IPS DF 4.7 (cell line): ENCODE data around the gene TRHDE.

ENCODE experiments used
- DNase-seq: peaks from one replicate; pipeline ENCODE4 v3.0.0-alpha.2; 2013; ENCODE audit warnings: low spot score; ENCODE audit errors: extremely low read depth

TRHDE gene

DNA sequence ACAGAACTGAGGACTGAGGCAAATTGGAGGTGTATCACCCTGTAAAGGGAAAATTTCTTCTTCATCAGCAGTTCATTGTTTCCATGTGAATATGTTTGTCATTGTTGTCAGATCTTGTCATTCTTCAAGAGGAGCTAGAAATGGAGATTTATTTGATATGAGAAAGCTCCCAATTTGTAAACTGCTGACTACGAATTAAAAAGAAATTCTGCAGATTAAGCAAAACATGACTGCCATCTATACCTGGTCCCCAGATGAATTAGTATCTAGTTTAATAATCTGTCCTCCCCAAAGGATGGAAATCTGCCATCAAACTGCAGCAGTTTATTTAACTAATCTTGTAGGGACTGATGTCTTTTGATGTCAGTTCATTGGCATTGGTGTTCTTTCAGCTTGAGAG is 162.8 kb downstream of the TRHDE start:
- no peak for DNase-seq

DNA sequence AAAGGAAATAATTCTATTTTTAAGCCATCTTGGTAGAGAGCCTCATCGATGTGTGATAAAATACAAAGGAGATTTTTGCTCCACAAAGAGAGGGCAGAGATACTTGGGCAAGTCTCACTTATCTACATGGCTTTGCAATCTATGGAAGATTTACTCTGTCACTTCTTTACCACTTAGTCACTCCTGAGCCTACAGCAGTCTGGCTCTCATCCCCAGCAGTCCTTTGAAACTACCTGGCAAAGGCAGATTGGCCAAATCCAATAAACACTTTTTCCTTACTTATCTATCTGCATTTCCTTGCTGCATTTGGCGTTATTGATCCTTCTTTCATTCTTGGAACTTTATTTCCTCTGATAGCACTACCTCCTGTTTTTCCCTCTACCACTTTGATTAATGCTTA is 170.0 kb downstream of the TRHDE start:
- no peak for DNase-seq

DNA sequence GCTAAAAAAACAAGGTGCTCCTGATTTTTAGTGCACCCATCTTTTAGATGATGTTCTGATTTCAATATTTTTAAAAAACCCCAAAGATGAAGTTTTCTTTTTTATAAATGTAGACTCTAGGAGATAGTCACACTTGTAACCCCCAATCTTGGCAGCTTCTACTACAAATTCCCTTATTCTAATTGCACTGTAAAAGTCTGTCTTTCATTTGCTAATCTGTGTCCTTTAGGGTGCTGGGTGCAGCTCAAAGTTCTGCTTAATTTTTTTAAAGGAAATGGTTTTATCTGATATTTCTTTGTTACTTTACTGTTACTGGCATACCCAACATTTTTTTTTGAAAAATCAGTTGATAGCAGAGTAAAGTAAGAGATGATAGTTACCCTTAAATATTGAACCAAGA is 172.0 kb downstream of the TRHDE start:
- DNase-seq, result no peak

DNA sequence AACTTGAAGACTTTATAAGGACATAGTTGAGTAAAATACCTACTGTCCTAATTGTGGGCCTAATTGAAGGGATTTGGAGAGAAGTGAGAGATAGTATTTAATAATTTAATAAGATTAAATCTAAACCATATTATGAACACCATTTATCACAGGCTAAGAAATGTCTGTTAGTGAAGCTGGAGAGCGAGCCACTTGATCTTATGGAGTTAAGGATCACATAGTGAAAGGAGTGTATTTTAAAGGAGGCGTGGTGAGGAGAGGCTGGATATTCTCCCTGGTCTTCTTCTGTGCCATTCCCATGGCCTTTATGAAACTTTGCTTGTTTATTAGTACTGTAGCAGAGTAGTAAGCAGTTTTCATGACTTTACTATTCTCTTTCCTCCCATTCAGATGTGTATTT is 172.4 kb downstream of the TRHDE start:
- no peak for DNase-seq

DNA sequence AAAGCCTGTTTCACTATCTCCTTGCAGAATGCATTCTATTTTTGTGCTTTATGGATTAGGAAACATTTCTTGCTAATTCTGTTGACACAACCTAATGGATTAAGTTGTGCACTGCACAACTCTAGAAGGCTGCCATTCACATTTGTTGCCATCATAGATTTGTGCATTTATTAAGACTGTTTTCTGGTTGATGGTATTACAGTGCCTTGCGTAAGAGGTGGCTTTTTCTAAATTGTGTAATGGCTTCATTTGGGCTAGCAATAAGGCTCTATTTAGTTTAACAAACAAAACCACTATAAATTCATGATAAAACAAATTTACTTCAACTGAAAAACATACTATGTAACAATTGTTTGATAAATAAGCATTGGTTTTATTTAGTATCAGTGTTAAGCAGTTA is 175.9 kb downstream of the TRHDE start:
- no peak for DNase-seq

DNA sequence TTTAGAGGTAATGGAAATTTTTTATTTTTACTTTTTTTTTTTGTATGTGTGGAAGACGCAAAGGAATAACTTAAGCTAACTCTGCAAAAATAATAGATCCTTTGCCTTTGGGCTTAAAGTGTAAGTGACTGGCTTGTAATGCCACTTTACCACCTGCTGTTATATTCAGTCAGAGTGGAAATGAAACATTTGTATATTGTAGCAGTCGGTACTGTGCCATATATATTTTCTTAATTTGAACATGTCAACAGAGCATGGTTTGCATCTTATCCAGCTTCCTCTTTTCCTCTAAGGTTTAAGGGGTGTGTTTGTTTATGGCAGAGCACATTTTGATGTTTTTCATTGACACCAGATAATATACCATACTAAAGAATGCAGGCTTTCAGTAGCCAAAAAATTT is 176.6 kb downstream of the TRHDE start:
- DNase-seq, result no peak

DNA sequence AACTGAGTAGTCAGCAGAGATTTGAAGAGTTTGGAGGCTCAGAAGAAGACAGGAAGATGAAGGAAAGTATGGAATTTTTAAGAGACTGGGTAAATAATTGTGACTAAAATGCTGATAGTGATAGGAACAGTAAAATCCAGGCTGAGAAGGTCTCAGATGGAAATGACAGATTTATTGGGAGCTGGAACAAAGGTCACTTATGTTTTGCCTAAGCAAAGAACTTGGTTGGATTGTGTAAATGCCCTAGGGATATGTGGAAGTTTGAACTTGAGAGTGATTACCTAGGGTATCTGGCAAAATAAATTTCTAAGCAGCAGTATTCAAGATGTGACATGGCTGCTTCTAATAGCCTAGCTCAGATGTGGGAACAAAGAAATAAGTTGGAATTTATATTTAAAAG is 180.9 kb downstream of the TRHDE start:
- DNase-seq, result no peak

DNA sequence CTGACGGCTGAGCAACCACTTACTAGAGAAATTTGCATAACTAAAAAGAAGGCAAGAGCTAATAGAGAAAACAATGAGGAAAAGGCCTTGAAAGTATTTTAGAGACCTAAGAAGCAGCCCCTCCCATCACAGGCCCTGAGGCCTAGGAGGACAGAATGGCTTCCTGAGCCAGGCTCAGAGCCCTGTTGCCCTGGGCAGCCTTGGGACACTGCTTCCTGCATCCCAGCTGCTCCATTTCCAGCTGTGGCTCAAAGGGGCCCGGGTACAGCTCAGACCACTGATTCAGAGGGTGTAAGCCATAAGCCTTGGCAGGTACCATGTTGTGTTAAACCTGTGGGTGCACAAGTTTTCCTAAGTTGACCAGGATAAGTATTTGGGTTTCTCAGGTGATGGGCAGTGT is 181.4 kb downstream of the TRHDE start:
- DNase-seq, result no peak

DNA sequence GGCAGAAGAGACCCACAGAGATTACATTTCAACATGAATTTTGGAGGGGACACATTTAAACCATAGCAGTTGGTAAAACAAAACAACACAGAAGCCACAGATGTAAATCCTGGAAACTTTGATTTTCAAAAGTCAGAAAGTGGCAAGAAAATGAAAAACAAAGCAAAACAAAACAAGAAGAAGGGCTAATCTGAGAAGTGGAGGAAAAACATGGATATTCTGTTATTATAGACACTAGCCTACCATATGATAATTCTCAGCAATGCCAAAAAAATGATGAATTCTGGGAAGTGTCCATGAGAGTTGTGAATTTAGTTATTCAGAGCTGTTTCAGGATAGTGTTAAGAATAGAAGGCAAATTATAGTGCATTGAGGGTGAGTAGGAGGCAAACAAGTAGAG is 192.3 kb downstream of the TRHDE start:
- no peak for DNase-seq

DNA sequence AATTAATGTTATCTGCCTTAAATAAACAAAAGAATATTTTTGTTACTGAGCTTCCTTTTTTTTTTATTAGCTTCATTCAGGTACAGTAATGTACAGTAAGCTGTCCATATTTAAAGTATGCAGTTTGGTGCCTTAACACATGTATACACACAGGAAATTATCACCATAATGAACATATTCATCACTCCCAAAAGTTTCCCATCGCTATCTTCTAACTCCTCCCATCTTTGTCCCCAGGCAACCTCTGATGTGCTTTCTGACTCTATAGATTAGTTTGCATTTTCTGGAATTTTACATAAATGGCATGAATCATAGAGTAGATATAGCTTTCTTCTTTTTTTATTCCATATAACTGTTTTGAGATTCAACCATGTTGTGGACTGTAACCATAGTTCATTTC is 193.0 kb downstream of the TRHDE start:
- no peak for DNase-seq

DNA sequence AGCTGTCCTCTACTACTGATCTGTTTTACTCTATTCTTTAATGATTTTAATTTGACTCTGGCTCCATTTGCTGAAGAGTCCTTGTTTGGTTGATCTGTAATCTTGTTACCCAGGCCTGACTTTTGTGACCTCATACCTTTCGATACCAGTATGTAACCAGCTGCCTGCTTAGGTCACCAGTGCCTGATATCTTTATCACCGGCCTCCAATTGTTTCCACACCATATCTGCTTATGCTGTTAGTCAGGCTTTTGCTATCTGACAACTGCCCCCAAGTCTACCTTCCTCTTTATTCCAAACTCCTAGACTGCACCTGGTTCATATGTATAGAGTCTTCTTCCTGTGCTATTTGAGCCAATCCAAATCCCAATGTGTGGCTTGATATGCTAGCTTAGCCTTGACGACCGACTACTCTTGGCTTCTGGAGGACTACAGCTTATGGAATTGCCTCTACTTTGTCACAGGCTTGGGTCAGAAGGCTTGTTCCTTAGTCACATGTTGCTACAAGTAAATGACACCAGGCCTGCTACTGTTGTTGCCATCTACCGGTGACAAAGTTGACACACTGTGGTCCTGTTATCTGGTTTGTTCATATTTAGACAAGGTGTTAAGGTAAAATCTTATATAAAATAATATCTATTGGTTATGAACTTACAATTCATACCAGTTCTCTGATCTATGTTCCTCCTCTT is 193.9 kb downstream of the TRHDE start:
- no peak for DNase-seq

DNA sequence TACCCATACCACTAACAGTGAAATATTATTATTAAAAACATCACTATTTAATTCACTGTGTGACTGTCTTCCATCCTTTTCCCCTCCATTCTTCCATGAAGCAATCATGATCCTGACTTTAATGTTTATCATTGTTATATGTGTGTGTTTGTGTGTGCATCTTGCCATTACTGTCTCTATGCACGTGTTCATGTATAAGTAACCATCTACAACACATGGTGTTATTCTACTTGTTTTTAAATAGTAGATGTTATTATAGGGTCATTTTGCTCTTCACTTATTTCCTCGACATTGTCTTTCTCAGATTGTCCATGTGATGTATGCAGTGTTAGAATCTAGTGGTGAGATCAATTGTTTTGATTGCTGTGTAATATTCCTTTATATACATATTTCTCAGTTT is 195.8 kb downstream of the TRHDE start:
- no peak for DNase-seq

DNA sequence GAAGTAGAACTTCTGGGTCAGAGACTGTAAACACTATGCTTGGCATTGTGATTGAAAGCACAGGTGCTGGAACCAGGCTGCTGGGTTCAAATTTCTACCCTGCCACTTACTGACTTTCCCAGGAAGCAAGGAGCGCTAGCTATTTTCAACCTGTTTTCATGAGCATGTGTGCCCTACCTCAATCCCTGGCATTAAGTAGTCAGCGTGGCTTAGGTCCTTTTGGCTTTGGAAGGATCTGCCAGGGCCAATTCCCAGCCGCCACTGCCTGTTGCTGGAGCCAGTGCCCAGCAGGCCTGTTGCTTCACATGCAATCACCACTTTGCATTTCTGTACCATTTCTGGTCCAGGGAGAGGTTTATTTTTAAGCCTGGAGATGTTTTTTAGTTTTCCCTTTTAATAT is 196.3 kb downstream of the TRHDE start:
- DNase-seq, result no peak

DNA sequence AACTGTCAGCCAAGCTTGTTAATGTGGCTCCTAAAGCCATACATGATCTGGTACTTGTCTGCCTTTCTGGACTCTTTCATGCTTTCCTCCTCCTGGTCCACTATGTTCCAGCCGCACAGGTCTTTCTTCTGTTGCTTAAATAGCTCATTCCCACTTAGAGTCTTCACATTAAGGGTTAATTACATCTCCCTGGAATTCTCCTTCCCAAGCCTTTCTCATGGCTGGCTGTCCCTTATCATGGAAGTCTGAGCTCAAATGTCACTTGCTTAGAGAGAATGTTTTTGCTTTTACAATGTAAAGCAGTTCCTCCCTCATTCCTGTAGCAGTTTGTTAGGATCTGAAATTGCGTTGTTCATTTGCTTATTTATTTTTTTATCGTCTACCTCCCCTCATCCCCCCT is 199.6 kb downstream of the TRHDE start:
- peak; percentile 14 for DNase-seq

DNA sequence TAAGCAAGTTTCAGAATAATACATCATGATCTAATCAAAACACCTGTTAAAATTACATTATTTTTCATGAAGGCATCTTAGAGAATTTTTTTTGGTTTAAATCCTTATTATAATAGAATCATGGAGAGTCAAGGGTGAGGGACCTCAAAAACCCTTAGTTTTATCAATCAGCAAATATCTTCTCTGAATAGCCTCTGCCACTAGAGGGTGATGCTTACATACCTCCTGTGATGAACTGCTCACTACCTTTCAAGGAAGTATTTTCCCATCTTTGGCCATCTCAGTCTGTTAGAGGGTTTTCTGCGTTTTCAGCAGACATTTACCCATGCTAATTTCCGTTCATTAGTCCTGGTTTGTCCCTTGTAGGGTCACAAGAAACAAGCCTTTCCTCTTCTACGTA is 200.2 kb downstream of the TRHDE start:
- no peak for DNase-seq

DNA sequence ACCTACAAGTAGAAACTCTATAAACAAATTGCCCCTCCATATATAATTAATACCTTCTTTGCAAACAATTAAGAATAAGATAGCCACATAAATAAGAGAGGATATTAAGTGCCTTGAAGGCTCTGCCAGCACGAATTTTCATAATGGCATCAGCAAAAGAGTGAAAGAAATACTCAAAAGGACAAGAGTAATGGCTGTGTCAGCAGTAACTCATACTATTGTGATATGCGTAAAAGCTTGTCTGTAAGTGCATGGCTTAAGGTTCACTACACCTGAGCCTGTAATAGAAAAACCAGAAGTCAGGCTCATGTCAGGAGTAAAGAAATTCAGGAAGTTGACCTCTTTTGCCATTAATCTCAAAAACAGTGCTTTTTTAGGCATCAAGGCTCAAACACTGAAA is 204.1 kb downstream of the TRHDE start:
- no peak for DNase-seq

DNA sequence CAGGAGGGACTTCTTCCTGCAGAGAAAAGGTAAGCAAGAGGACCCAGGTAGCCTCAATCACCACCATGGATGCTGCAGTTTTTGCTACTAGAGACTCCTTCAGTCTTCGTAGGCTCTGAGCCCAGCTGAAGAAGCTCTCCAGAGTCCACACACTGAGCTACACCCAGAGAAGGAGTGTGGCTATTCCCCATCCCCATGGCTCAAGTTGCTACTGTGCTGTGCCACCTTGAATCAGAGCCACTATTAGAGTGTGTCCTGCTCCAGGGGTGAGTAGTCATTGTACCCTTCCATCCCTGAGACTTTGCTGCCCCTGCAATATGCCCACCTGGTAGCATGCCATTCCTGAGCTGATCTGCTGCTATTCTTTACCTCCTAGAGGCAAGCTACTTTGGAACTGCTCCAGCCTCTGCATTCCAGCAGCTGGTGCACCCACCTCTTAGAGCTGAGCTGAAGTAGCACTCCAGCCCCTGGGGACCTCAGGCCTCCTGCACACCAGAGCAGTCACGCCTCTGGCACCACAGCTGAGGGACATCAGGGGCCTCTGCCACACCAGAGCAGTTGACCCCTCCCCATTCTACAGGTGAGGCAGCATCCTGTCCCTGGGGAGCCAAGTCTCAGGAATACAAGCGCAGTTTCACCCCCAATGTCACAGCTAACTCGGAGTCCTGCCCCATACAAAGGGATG is 213.0 kb downstream of the TRHDE start:
- no peak for DNase-seq

DNA sequence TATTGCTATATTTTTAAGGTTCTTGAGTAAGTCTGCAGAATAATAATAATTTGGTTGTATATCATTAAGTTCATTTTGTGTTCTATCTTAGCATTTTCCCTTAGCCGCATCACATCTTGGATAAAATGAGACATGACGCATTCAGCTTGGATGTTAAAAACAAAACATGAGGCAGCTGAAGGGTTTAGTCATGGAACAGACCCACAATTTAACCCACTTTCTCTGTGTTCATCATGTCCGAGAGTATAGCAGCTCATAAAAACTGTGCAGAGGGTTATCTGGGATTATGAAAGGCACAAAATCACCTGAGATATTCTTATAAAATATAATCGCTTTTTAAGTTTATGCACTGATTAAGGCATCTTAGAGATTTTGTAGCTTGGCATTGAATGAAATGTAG is 219.3 kb downstream of the TRHDE start:
- no peak for DNase-seq

DNA sequence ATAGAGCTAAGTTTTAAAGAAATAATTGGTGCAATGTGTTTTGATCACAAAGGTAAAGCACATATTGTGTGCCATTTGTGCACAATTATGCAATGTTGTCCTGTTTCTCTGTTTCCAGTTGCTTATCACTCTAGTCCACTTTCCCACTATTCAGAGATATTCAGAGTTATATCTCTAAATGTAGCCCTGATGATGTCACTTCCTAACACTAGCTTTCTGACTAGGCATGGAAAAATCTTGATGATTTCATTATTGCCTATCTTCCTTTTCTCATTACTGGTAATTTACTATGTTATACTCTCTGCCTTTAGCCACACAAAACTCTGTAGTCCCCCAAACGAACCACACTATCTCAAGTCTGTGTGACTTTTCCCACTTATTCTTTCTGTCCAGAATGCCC is 221.2 kb downstream of the TRHDE start:
- no peak for DNase-seq

DNA sequence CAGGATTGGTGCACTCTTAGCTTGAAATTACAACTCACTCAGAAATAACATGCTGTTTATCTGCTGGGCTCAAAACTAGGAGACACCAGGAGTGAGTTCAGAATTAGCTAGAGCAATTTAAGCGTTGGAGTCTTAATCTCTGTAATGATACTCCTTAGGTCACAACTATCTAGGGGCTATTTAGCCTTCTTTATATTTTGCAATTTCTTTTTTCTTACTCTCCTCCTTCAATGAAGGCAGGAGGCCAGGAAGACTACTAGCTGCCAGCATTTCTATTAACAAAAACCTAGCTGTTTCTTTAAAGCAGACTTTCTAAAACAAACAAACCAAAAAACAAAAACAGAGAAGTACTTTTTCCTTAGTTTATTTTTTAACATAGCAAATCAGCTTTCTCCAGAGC is 226.2 kb downstream of the TRHDE start:
- no peak for DNase-seq

DNA sequence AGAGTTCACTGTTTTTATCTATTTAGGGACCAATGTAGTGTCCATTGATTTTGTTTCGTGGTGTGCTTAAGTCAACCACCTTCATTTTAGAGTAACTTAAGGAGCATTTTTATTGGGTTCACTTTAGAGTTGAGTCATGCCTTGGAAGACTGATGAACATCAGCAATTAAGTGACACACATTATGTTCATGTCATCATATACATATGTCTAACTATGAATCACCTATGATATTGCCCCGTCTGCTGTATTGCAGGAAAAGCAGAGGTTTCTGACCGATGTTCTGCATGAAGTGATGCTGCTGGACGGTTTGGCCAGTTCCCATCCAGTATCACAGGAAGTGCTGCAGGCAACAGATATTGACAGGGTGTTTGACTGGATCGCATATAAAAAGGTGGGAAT is 227.1 kb downstream of the TRHDE start:
- no peak for DNase-seq

DNA sequence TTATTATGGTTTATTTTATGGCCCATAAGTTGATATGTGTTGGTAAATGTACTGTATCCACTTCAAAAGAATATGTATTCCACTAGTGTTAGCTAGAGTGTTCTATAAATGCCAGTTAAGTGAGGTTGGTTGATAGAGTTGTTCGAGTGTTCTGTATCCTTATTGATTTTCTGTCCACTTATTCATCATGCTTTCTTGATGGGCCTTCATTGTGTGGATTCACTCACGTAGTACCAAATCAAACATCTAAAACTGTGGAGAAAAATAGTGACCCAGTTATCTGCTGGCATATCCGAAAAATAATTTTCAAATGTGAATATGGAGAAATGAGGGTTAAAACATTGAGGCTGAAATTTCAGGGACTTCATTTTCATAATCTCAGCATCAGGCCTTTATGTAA is 230.4 kb downstream of the TRHDE start:
- no peak for DNase-seq

DNA sequence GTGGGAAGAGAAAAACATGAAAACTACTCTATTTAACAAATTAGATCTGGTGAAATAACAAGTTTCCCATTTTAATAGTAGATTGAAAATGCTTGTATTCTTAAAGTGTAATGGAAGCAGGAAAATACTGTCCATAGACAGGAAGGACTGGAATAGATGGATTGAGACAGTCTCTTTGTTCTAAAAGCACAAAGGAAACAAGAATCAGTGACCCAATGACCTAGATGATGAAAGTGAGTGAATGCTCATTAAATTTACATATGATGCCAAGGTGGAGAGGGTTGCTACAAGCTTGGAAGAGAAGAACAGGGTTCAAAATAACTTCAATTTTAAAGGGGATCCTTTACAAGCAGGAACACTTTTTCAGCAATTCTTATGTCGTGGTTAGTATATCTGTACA is 233.1 kb downstream of the TRHDE start:
- no peak for DNase-seq

DNA sequence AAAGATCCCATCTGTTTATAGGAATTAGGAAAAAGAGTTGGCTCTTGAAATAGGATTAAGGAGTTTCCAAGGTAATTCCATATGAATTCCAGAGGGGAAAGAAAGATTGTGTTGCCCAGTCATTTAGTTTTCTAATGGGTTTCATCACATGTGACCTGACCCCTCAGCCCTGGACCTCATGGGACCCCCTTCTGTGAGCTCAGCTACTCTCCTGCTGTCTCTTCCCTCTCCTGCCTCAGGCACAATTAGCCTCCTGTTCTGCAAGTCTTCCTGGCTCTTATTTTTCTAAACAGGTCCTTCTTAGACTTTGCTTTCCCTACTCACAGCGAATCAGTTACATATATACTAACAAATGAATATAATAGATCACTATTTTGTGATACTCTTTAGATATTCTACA is 237.7 kb downstream of the TRHDE start:
- no peak for DNase-seq
